IMR-90 (cell line): ENCODE results near the gene KIFBP. TPM values are rescaled to one million over a fixed set of nuclear protein-coding genes. Genes with fewer than 3 reads are reported as not detected.

Source experiments
- ATAC-seq: fragments of 200-7000 bp; cut with Tn5 transposase; 2 replicates; pipeline ENCODE4 v1.9.1; 2020; ENCODE audit warnings: low read depth, mild to moderate bottlenecking, moderate library complexity
- BruUV-seq: library from RNA; stranded (reverse); fragments of 400-500 nt; replicated peaks from 2 replicates; lab custom pipeline; 2021; lab: Mats Ljungman, UMichigan
- CTCF ChIA-PET: fragments of 300-600 bp; formaldehyde crosslinking; extraction: SDS; loops from one replicate; lab custom pipeline; 2021; ENCODE audit warnings: antibody characterized with exemption; lab: Yijun Ruan, JAX
- POLR2A ChIA-PET: fragments of 300-600 bp; sonication (Branson Sonifier 250); formaldehyde crosslinking; loops from one replicate; lab custom pipeline; 2022; ENCODE audit warnings: antibody characterized with exemption; ENCODE audit not compliant: unreplicated experiment; lab: Charles Lee
- DNase-seq: peaks from one replicate; pipeline ENCODE4 v3.0.0; 2013
- H2AFZ ChIP-seq: replicated peaks from 2 replicates; pipeline ENCODE3; 2013; ENCODE audit warnings: low read length, mild to moderate bottlenecking; ENCODE audit not compliant: poor library complexity
- H2AK5ac ChIP-seq: 2 replicates; pipeline ENCODE4 v1.6.1; 2013; ENCODE audit warnings: low read depth, low read length, inconsistent platforms
- H2AK9ac ChIP-seq: replicated peaks from 2 replicates; pipeline ENCODE3; 2013; ENCODE audit warnings: mild to moderate bottlenecking, low read depth, low read length, moderate library complexity; ENCODE audit not compliant: poor library complexity
- H2BK120ac ChIP-seq: 2 replicates; pipeline ENCODE4 v1.6.1; 2013; ENCODE audit warnings: low read depth, low read length, inconsistent platforms
- H2BK15ac ChIP-seq: 3 replicates; pipeline ENCODE4 v1.6.1; 2013; ENCODE audit warnings: low read depth, low read length, inconsistent platforms
- H2BK20ac ChIP-seq: 2 replicates; pipeline ENCODE4 v1.6.1; 2013; ENCODE audit warnings: low read depth, mild to moderate bottlenecking, inconsistent platforms, low read length, moderate library complexity
- H2BK5ac ChIP-seq: 2 replicates; pipeline ENCODE4 v1.6.1; 2013; ENCODE audit warnings: mild to moderate bottlenecking, low read depth, low read length, inconsistent platforms; ENCODE audit not compliant: poor library complexity, severe bottlenecking
- H3K14ac ChIP-seq: replicated peaks from 2 replicates; pipeline ENCODE4 v1.6.1; 2013; ENCODE audit warnings: low read depth, low read length, inconsistent platforms
- H3K18ac ChIP-seq: 2 replicates; pipeline ENCODE4 v1.6.1; 2013; ENCODE audit warnings: low read depth, low read length, control low read depth
- H3K23ac ChIP-seq: 2 replicates; pipeline ENCODE4 v1.6.1; 2013; ENCODE audit warnings: low read depth, low read length, inconsistent platforms
- H3K27ac ChIP-seq: 2 replicates; pipeline ENCODE4 v1.5.1; 2013; ENCODE audit warnings: mild to moderate bottlenecking, control low read depth, low read length; ENCODE audit not compliant: insufficient read depth
- H3K27me3 ChIP-seq: 2 replicates; pipeline ENCODE4 v1.6.1; 2013; ENCODE audit warnings: low read length; ENCODE audit not compliant: control insufficient read depth, insufficient read depth
- H3K36me3 ChIP-seq: 2 replicates; pipeline ENCODE4 v1.6.1; 2013; ENCODE audit warnings: low read length, mixed read lengths; ENCODE audit not compliant: control insufficient read depth, insufficient read depth
- H3K4ac ChIP-seq: 2 replicates; pipeline ENCODE4 v1.6.1; 2013; ENCODE audit warnings: low read depth, low read length, inconsistent platforms
- H3K4me1 ChIP-seq: 2 replicates; pipeline ENCODE4 v1.6.1; 2013; ENCODE audit warnings: low read length, mixed read lengths; ENCODE audit not compliant: control insufficient read depth, insufficient read depth
- H3K4me2 ChIP-seq: 2 replicates; pipeline ENCODE4 v1.6.1; 2013; ENCODE audit warnings: low read depth, mild to moderate bottlenecking, control low read depth, low read length, moderate library complexity
- H3K4me3 ChIP-seq: 2 replicates; pipeline ENCODE4 v1.5.1; 2013; ENCODE audit warnings: low read depth, mild to moderate bottlenecking, control low read depth, low read length, moderate library complexity; ENCODE audit not compliant: insufficient read depth
- H3K56ac ChIP-seq: 2 replicates; pipeline ENCODE4 v1.6.1; 2013; ENCODE audit warnings: low read length, inconsistent platforms; ENCODE audit not compliant: insufficient read depth; ENCODE audit errors: extremely low read depth
- H3K79me1 ChIP-seq, 2 experiments: 2 replicates each; pipeline ENCODE4 v1.6.1; 2013; ENCODE audit warnings: low read length in 2 of 2, inconsistent platforms in 1 of 2, low read depth in 1 of 2
- H3K9ac ChIP-seq: 2 replicates; pipeline ENCODE4 v1.6.1; 2013; ENCODE audit warnings: low read depth, low read length, control low read depth
- H3K9me1 ChIP-seq: 2 replicates; pipeline ENCODE4 v1.6.1; 2013; ENCODE audit warnings: low read length, inconsistent platforms; ENCODE audit not compliant: insufficient read depth
- H3K9me3 ChIP-seq: 2 replicates; pipeline ENCODE4 v1.6.1; 2013; ENCODE audit warnings: low read length; ENCODE audit not compliant: control insufficient read depth, insufficient read depth
- H4K20me1 ChIP-seq: 2 replicates; pipeline ENCODE4 v1.6.1; 2013; ENCODE audit warnings: low read length, inconsistent platforms; ENCODE audit not compliant: insufficient read depth
- H4K5ac ChIP-seq: 2 replicates; pipeline ENCODE4 v1.6.1; 2013; ENCODE audit warnings: mild to moderate bottlenecking, low read depth, low read length, control low read depth
- H4K8ac ChIP-seq, 2 experiments: 2 replicates each; pipeline ENCODE4 v1.6.1; 2013; ENCODE audit warnings: low read depth in 2 of 2, low read length in 2 of 2, control low read depth in 1 of 2, inconsistent platforms in 1 of 2
- H4K91ac ChIP-seq: 2 replicates; pipeline ENCODE4 v1.6.1; 2013; ENCODE audit warnings: low read depth, low read length, inconsistent platforms; ENCODE audit not compliant: insufficient read depth
- BHLHE40 ChIP-seq: fragments of 150-350 bp; IDR thresholded peaks from 2 replicates; pipeline ENCODE4 v1.6.1; 2016; ENCODE audit warnings: mild to moderate bottlenecking, low read depth, low read length
- CEBPB ChIP-seq: IDR thresholded peaks from 2 replicates; pipeline ENCODE4 v1.6.1; 2012; ENCODE audit warnings: low read depth, low read length, improper control_type of control experiment
- CHD1 ChIP-seq: IDR thresholded peaks from 2 replicates; pipeline ENCODE4 v1.6.1; 2012; ENCODE audit warnings: low read depth, low read length, improper control_type of control experiment
- CTCF ChIP-seq: conservative IDR thresholded peaks from 2 replicates; pipeline ENCODE4 v1.5.1; 2012; ENCODE audit warnings: mild to moderate bottlenecking, low read depth, low read length, improper control_type of control experiment
- ELK1 ChIP-seq: fragments of 150-350 bp; IDR thresholded peaks from 2 replicates; pipeline ENCODE4 v1.6.1; 2016; ENCODE audit warnings: low read depth, mild to moderate bottlenecking, low read length, moderate library complexity, borderline replicate concordance
- FOS ChIP-seq: fragments of 150-350 bp; IDR thresholded peaks from 2 replicates; pipeline ENCODE4 v1.6.1; 2016; ENCODE audit warnings: low read depth, low read length
- MAFK ChIP-seq: IDR thresholded peaks from 2 replicates; pipeline ENCODE4 v1.6.1; 2012; ENCODE audit warnings: low read depth, low read length, improper control_type of control experiment
- MAZ ChIP-seq: IDR thresholded peaks from 2 replicates; pipeline ENCODE4 v1.6.1; 2012; ENCODE audit warnings: low read depth, mild to moderate bottlenecking, low read length, improper control_type of control experiment, moderate library complexity, borderline replicate concordance
- MXI1 ChIP-seq: IDR thresholded peaks from 2 replicates; pipeline ENCODE4 v1.6.1; 2012; ENCODE audit warnings: low read depth, mild to moderate bottlenecking, low read length, moderate library complexity, borderline replicate concordance
- NFE2L2 ChIP-seq: fragments of 150-350 bp; IDR thresholded peaks from 2 replicates; pipeline ENCODE4 v1.6.1; 2016; ENCODE audit warnings: low read depth, mild to moderate bottlenecking, low read length
- POLR2A ChIP-seq: IDR thresholded peaks from 2 replicates; pipeline ENCODE4 v1.6.1; 2012; ENCODE audit warnings: mild to moderate bottlenecking, low read depth, low read length
- RAD21 ChIP-seq: IDR thresholded peaks from 2 replicates; pipeline ENCODE4 v1.6.1; 2012; ENCODE audit warnings: low read length, improper control_type of control experiment
- RCOR1 ChIP-seq: IDR thresholded peaks from 2 replicates; pipeline ENCODE4 v1.6.1; 2012; ENCODE audit warnings: mild to moderate bottlenecking, low read length, improper control_type of control experiment; ENCODE audit not compliant: insufficient replicate concordance
- RFX5 ChIP-seq: IDR thresholded peaks from 2 replicates; pipeline ENCODE4 v1.8.0; 2012; ENCODE audit warnings: low read depth, mild to moderate bottlenecking, low read length, moderate library complexity
- SMC3 ChIP-seq: fragments of 150-350 bp; IDR thresholded peaks from 2 replicates; pipeline ENCODE4 v1.6.1; 2016; ENCODE audit warnings: low read depth, mild to moderate bottlenecking, antibody characterized with exemption, low read length, moderate library complexity
- USF2 ChIP-seq: fragments of 150-350 bp; IDR thresholded peaks from 2 replicates; pipeline ENCODE4 v1.6.1; 2017; ENCODE audit warnings: mild to moderate bottlenecking, antibody characterized with exemption, low read length, low read depth
- WGBS, 2 experiments: methylation state at CpG; one replicate each; pipeline versions ENCODE4 v1.1.5 to v1.1.7; 2013; ENCODE audit warnings: missing lambda C conversion rate in 2 of 2; ENCODE audit not compliant: insufficient read length in 1 of 2; ENCODE audit errors: extremely low coverage in 2 of 2; 5-methylcytosine and 5-hydroxymethylcytosine counted together
- dilution Hi-C: fragments of 300-500 bp; cut with HindIII; formaldehyde crosslinking; loops from one replicate; pipeline ENCODE4 v1.14.3; 2018; ENCODE audit warnings: low sequenced_read_pairs; ENCODE audit not compliant: unreplicated experiment
- in situ Hi-C: fragments of 300-500 bp; cut with MboI; formaldehyde crosslinking; loops from 3 replicates; pipeline ENCODE4 v1.14.3; 2019; ENCODE audit warnings: low sequenced_read_pairs, inconsistent platforms, mixed read lengths
- intact Hi-C: fragments of 100-400 bp; cut with micrococcal nuclease; formaldehyde crosslinking; loops from 2 replicates; pipeline ENCODE4 v1.10.0; 2022
- polyA plus RNA-seq, 3 experiments: library from polyadenylated mRNA; depleted of rRNA; stranded (reverse); fragments of >200 nt; gene quantifications; 2 replicates each; pipeline ENCODE4 v1.2.3, GENCODE V29; 2012; ENCODE audit warnings: low replicate concordance in 1 of 3
- total RNA-seq: library from RNA; depleted of rRNA; stranded (reverse); fragments of >200 nt; gene quantifications from 2 replicates; pipeline ENCODE4 v1.2.3, GENCODE V29; 2012

Gene KIFBP
- total and polyA plus RNA-seq, 2 of the 4 experiments (the other 2 are of a cell fraction): 30.6 to 51.3 TPM

DNA sequence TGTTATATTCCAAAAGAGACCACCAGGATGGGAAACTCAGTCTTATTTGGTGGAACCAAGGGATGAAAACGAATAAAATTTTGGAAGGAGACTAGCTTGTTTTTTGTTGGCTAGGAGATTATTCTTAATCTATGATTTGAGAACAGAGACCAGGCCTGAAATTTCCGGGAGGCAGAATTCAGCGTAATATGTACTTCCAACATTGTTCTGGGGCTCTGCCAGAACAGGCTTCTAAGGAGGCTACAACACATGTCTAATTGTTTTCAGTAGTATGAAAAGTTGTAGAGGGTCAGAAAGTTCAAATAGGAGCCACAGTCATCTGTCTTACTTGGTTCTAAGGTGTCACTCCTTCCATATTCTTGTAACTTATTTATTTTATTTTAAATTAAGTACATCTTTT, 30.9 kb upstream of the KIFBP start:
- DNase-seq (no peak), ATAC-seq (no peak)
- no peak overlapping the region for H3K56ac ChIP-seq
- no peak overlapping the region for H4K5ac ChIP-seq
- peaks cover 7% of the 10 kb centered on the region for H3K36me3 ChIP-seq
- H2AK9ac ChIP-seq: no peak overlapping the region
- H3K23ac ChIP-seq: no peak overlapping the region; the same call in 1 of the 2 replicates
- H3K18ac ChIP-seq: no peak overlapping the region
- no peak overlapping the region for H4K8ac ChIP-seq
- H2BK20ac ChIP-seq: no peak overlapping the region
- peak overlapping the region; percentile 23; the same call in 1 of the 2 replicates for H3K14ac ChIP-seq
- H3K79me1 ChIP-seq: peaks cover 6 to 36% of the 10 kb centered on the region in 2 experiments
- no peak overlapping the region for H3K27ac ChIP-seq
- H2BK5ac ChIP-seq: no peak overlapping the region
- H3K9me3 ChIP-seq: no peaks in the 10 kb centered on the region
- H3K4me1 ChIP-seq: peaks cover 3% of the 10 kb centered on the region
- intact Hi-C loops: no loop called here
- 90% methylated on average over 2 of the region's 3 CpGs; no CpG with 5 or more reads in 1 of the 2 experiments for WGBS, 2 experiments
- TF ChIP-seq FOS (no peak), RCOR1 (no peak), USF2 (no peak), RAD21 (no peak), CHD1 (no peak), CTCF (no peak), BHLHE40 (no peak), MAZ (no peak), MXI1 (no peak), RFX5 (no peak), NFE2L2 (no peak), CEBPB (no peak), MAFK (no peak), ELK1 (no peak), POLR2A (no peak), SMC3 (no peak)
- peak overlapping the region; percentile 1; the same call in 1 of the 2 replicates for H3K9ac ChIP-seq
- peak overlapping the region; percentile 68; the same call in 1 of the 2 replicates for H3K4me3 ChIP-seq
- H2AFZ ChIP-seq: no peak overlapping the region
- no peaks in the 10 kb centered on the region for H3K9me1 ChIP-seq
- no peaks in the 10 kb centered on the region for H3K27me3 ChIP-seq
- H2BK15ac ChIP-seq: no peak overlapping the region
- BruUV-seq: no TSS peak
- POLR2A ChIA-PET: no interaction called here
- no peak overlapping the region for H4K91ac ChIP-seq
- peak overlapping the region; percentile 83 for H3K4me2 ChIP-seq
- dilution Hi-C loops: no loop called here
- H2BK120ac ChIP-seq: no peak overlapping the region
- no peak overlapping the region for H2AK5ac ChIP-seq
- CTCF ChIA-PET: no interaction called here
- H3K4ac ChIP-seq: no peak overlapping the region
- peaks cover 40% of the 10 kb centered on the region for H4K20me1 ChIP-seq
- in situ Hi-C loops: no loop called here
